Measurements from ENCODE around the gene NT5C3A.

- TF ChIP-seq CTCF (IDR thresholded peaks at IDR 0.05) (no peak), POLR2A (IDR thresholded peaks at IDR 0.05) (no peak)
Observed at GRCh38 chr7:33048257-33048656, 14.3 kb downstream of the NT5C3A start.
